Adrenal gland (tissue), 5 donors: ENCODE data around the gene LOXL1.

ENCODE experiments used
- POLR2A ChIP-seq, 2 donors: fragments of 450-650 bp; IDR thresholded peaks; one replicate each; pipeline ENCODE4 v1.6.1; 2017; ENCODE audit warnings: antibody characterized with exemption in 2 of 2, mild to moderate bottlenecking in 2 of 2, moderate library complexity in 1 of 2
- TF ChIP-seq, protein P1 (sequence below), 6 experiments: fragments of 450-650 bp in 4 of 6; fragments of 200-600 bp in 2 of 6; sonication (generic) in 1 of 6; IDR thresholded peaks; 1 replicate in 5 of 6; 2 replicates in 1 of 6; pipeline versions ENCODE4 v1.5.1 to v1.8.0; 2016 to 2021; ENCODE audit warnings: antibody characterized with exemption in 6 of 6, mild to moderate bottlenecking in 2 of 6, moderate library complexity in 1 of 6
- donor health status: DM: no; HTN: no; CAD: no.

DNA sequence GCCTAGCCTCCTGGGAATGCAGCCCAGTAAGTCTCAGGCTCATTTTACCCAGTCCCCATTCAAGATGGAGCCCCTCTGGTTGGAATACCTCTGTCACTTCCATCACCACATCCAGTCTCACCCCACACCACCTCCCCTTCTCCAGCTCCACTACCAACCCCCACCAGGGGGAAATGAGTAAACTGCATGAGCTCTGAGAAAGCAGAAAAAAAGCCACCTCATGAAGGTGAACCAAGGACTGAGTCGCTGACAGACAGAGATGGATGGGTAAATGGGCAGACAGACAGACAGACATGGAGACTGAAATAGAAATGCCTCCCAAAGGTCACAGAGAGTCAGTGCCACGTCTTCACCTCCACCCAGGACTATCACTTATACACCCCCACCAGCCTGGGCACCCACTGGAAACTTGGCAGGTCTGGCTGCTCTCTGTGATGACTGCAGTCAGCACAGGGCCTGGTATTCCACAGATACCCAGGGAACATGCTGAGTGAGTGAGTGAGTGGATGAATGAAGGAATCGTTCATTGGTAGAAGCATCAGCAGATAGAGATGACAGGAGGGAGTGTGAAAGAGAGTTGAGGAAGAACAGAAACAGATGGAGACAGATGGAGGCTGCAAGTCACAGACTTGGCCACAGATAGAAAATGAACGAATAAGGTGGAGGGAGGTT is 4.9 kb upstream of the LOXL1 start:
- no peak for TF ChIP-seq POLR2A (IDR thresholded peaks at IDR 0.05)
- TF ChIP-seq, protein P1, sequence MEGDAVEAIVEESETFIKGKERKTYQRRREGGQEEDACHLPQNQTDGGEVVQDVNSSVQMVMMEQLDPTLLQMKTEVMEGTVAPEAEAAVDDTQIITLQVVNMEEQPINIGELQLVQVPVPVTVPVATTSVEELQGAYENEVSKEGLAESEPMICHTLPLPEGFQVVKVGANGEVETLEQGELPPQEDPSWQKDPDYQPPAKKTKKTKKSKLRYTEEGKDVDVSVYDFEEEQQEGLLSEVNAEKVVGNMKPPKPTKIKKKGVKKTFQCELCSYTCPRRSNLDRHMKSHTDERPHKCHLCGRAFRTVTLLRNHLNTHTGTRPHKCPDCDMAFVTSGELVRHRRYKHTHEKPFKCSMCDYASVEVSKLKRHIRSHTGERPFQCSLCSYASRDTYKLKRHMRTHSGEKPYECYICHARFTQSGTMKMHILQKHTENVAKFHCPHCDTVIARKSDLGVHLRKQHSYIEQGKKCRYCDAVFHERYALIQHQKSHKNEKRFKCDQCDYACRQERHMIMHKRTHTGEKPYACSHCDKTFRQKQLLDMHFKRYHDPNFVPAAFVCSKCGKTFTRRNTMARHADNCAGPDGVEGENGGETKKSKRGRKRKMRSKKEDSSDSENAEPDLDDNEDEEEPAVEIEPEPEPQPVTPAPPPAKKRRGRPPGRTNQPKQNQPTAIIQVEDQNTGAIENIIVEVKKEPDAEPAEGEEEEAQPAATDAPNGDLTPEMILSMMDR (IDR thresholded peaks at IDR 0.05), result no peak
